ENCODE measurements around the gene PREX1.

GRCh38 chr20:48703107-48703506, 124.7 kb downstream of the PREX1 start:
- TF ChIP-seq CTCF (IDR thresholded peaks at IDR 0.05), result no peak
- TF ChIP-seq POLR2A (IDR thresholded peaks at IDR 0.05), result no peak

Measured in vagina (tissue), 2 donors.